Mesenchymal stem cell (in vitro differentiated cells and primary cell): ENCODE results near the gene ACSF3.
A peak's percentile ranks its signal among the peaks of the same experiment; 100 is the strongest.

Experiments
- DNase-seq: peaks from one replicate; pipeline ENCODE4 v3.0.0-alpha.2; 2013
- H2AFZ ChIP-seq: one replicate; pipeline ENCODE4 v1.6.1; 2013; ENCODE audit warnings: low read depth, mild to moderate bottlenecking, control low read depth, inconsistent platforms, low read length, moderate library complexity
- H2AK5ac ChIP-seq: 2 replicates; pipeline ENCODE4 v1.6.1; 2013; ENCODE audit warnings: low read length, moderate library complexity, mild to moderate bottlenecking, inconsistent platforms; ENCODE audit not compliant: severe bottlenecking
- H2BK120ac ChIP-seq: one replicate; pipeline ENCODE4 v1.6.1; 2013; ENCODE audit warnings: low read depth, mild to moderate bottlenecking, inconsistent platforms, low read length, moderate library complexity
- H2BK12ac ChIP-seq, 2 experiments: one replicate each; pipeline ENCODE4 v1.6.1; 2013; ENCODE audit warnings: inconsistent platforms in 2 of 2, low read length in 2 of 2, mild to moderate bottlenecking in 2 of 2, moderate library complexity in 2 of 2, control low read depth in 1 of 2
- H2BK15ac ChIP-seq: one replicate; pipeline ENCODE4 v1.6.1; 2013; ENCODE audit warnings: mild to moderate bottlenecking, low read depth, inconsistent platforms; ENCODE audit not compliant: poor library complexity, severe bottlenecking
- H2BK5ac ChIP-seq: 2 replicates; pipeline ENCODE4 v1.6.1; 2013; ENCODE audit warnings: low read depth, mild to moderate bottlenecking, low read length, control low read depth, inconsistent platforms; ENCODE audit not compliant: poor library complexity, severe bottlenecking
- H3K14ac ChIP-seq, 2 experiments: one replicate each; pipeline ENCODE4 v1.6.1; 2013; ENCODE audit warnings: inconsistent platforms in 2 of 2, low read length in 2 of 2, control low read depth in 1 of 2, mild to moderate bottlenecking in 1 of 2, moderate library complexity in 1 of 2
- H3K18ac ChIP-seq, 2 experiments: one replicate each; pipeline ENCODE4 v1.6.1; 2013; ENCODE audit warnings: inconsistent platforms in 2 of 2, low read length in 2 of 2, control low read depth in 1 of 2, low read depth in 1 of 2, mild to moderate bottlenecking in 1 of 2
- H3K23ac ChIP-seq, 2 experiments: one replicate each; pipeline ENCODE4 v1.6.1; 2013; ENCODE audit warnings: inconsistent platforms in 2 of 2, low read length in 2 of 2, mild to moderate bottlenecking in 2 of 2, moderate library complexity in 2 of 2, control low read depth in 1 of 2
- H3K27ac ChIP-seq: 2 replicates; pipeline ENCODE4 v1.5.1; 2013; ENCODE audit warnings: mild to moderate bottlenecking, moderate library complexity, low read length, control low read depth, inconsistent platforms; ENCODE audit not compliant: poor library complexity, severe bottlenecking
- H3K27me3 ChIP-seq, 2 experiments: 2 replicates each; pipeline versions ENCODE4 v1.6.1 to v1.7.0; 2013; ENCODE audit warnings: low read length in 2 of 2, mild to moderate bottlenecking in 2 of 2, moderate library complexity in 2 of 2, control low read depth in 1 of 2, inconsistent platforms in 1 of 2; ENCODE audit not compliant: control insufficient read depth in 1 of 2, insufficient read depth in 1 of 2
- H3K36me3 ChIP-seq, 2 experiments: 2 replicates each; pipeline versions ENCODE4 v1.6.1 to v1.7.0; 2013; ENCODE audit warnings: low read length in 2 of 2, control low read depth in 1 of 2, inconsistent platforms in 1 of 2, low read depth in 1 of 2, mild to moderate bottlenecking in 1 of 2; ENCODE audit not compliant: insufficient read depth in 2 of 2, control insufficient read depth in 1 of 2
- H3K4ac ChIP-seq, 2 experiments: one replicate each; pipeline ENCODE4 v1.6.1; 2013; ENCODE audit warnings: inconsistent platforms in 2 of 2, low read length in 2 of 2, mild to moderate bottlenecking in 2 of 2, moderate library complexity in 2 of 2, control low read depth in 1 of 2, low read depth in 1 of 2
- H3K4me1 ChIP-seq: 2 replicates; pipeline ENCODE4 v1.6.1; 2013; ENCODE audit warnings: low read depth, low read length, control low read depth; ENCODE audit not compliant: control insufficient read depth, insufficient read depth
- H3K4me2 ChIP-seq: 2 replicates; pipeline ENCODE4 v1.6.1; 2013; ENCODE audit warnings: low read length, mild to moderate bottlenecking, inconsistent platforms; ENCODE audit not compliant: poor library complexity, severe bottlenecking
- H3K4me3 ChIP-seq, 2 experiments: 2 replicates each; pipeline versions ENCODE4 v1.5.1 to v1.7.0; 2013; ENCODE audit warnings: low read length in 2 of 2, mild to moderate bottlenecking in 2 of 2, control low read depth in 1 of 2, low read depth in 1 of 2; ENCODE audit not compliant: insufficient read depth in 1 of 2
- H3K79me1 ChIP-seq: replicated peaks from 2 replicates; pipeline ENCODE4 v1.6.1; 2013; ENCODE audit warnings: mild to moderate bottlenecking, control low read depth, low read length, inconsistent platforms; ENCODE audit not compliant: poor library complexity, severe bottlenecking
- H3K9ac ChIP-seq: 2 replicates; pipeline ENCODE4 v1.7.0; 2013; ENCODE audit warnings: mild to moderate bottlenecking, low read length, moderate library complexity
- H3K9me3 ChIP-seq: 2 replicates; pipeline ENCODE4 v1.7.0; 2013; ENCODE audit warnings: mild to moderate bottlenecking, low read length; ENCODE audit not compliant: control insufficient read depth
- H4K8ac ChIP-seq: one replicate; pipeline ENCODE4 v1.6.1; 2013; ENCODE audit warnings: inconsistent platforms, mild to moderate bottlenecking, low read length, moderate library complexity
- H4K91ac ChIP-seq: one replicate; pipeline ENCODE4 v1.6.1; 2013; ENCODE audit warnings: mild to moderate bottlenecking, low read length, inconsistent platforms
- WGBS: methylation state at CpG from one replicate; pipeline ENCODE4 v1.1.7; 2013; ENCODE audit warnings: mixed read lengths; 5-methylcytosine and 5-hydroxymethylcytosine counted together

The ACSF3 gene

DNA sequence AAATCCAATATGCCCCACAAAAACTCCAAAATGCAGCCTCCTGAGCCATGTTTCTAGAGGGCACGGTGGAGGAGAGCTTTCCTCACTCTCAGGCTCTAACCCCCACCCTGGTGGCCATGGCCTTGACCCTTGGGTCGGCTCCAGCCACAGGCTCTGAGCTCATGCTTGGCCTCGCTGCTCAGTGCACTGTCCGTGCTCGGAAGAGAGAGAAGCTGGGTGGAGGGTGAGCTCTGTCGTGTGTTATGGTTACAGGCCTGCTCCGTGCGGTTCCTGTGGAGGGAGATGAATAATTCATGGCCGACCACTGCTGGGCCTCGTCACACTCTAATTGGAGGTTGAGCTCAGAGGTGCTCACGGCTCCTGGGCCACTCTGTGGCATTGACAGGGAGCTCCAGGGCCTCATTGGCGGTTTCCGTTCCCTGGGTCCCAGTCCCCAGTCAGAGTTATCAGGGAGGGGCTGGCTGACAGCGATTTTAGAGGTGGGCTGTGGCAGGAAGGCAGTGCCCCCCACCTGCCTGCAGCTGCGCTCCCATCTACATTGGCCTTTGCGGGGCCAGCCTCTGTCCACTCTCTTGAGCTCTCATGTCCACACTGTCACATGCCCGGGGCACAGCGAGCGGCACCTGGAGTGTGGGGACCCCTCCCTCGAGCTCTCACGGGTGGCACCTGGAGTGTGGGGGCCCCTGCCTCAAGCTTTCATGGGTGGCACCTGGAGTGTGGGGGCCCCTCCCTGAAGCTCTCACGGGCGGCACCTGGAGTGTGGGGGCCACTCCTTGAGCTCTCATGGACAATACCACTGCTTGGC, 24.9 kb downstream of the ACSF3 start:
- Histone ChIP-seq H2BK120ac (no peak overlapping the region), H2BK5ac (no peak overlapping the region), H2BK12ac (no peak overlapping the region), H3K27me3 (no peaks in the 10 kb centered on the region), H3K18ac (no peak overlapping the region), H3K4me1 (peaks cover 22% of the 10 kb centered on the region), H4K91ac (no peak overlapping the region), H3K36me3 (peaks cover 62 to 90% of the 10 kb centered on the region in 2 experiments), H3K4me3 (no peak overlapping the region), H2AK5ac (no peak overlapping the region), H3K79me1 (peaks cover 19% of the 10 kb centered on the region), H4K8ac (no peak overlapping the region), H3K4me2 (no peak overlapping the region), H3K23ac (no peak overlapping the region), H3K14ac (no peak overlapping the region), H2AFZ (no peak overlapping the region), H3K9me3 (no peaks in the 10 kb centered on the region), H3K9ac (no peak overlapping the region), H3K27ac (no peak overlapping the region), H2BK15ac (no peak overlapping the region), H3K4ac (no peak overlapping the region)
- WGBS: 89% methylated on average over 23 of the region's 23 CpGs
- DNase-seq: no peak

DNA sequence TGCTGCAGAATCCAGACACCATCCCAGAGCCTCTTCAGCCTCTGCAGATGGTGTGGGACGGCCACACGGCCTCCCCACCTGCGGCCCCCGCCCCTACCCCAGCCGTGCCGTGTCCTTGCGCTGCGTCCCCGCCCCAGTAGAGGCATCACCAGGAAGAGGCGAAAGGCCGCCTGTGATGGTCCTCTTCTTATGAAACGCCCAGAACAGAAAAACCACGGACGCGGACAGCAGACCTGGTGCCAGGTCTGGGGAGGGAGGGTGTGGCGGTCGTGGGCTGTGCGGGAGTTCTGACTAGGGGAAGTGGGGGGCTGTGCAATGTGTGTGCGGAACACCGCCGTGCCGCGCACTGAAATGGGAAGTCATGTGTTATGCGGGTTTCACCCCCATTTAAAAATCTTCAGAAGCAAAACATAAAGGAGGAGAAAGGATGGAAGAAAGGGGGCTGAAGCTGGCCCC, 25.5 kb downstream of the ACSF3 start:
- Histone ChIP-seq H2BK120ac (no peak overlapping the region), H3K4ac (no peak overlapping the region), H2AFZ (no peak overlapping the region), H2AK5ac (no peak overlapping the region), H3K79me1 (peaks cover 15% of the 10 kb centered on the region), H3K23ac (no peak overlapping the region), H3K14ac (no peak overlapping the region), H3K27me3 (no peaks in the 10 kb centered on the region), H3K9me3 (no peaks in the 10 kb centered on the region), H3K18ac (no peak overlapping the region), H3K36me3 (peaks cover 62 to 90% of the 10 kb centered on the region in 2 experiments), H4K8ac (no peak overlapping the region), H2BK15ac (no peak overlapping the region), H3K4me1 (peaks cover 19% of the 10 kb centered on the region), H3K4me3 (no peak overlapping the region), H3K4me2 (no peak overlapping the region), H4K91ac (no peak overlapping the region), H2BK5ac (no peak overlapping the region), H2BK12ac (no peak overlapping the region), H3K27ac (no peak overlapping the region), H3K9ac (no peak overlapping the region)
- WGBS: 97% methylated on average over 19 of the region's 24 CpGs
- DNase-seq: no peak

DNA sequence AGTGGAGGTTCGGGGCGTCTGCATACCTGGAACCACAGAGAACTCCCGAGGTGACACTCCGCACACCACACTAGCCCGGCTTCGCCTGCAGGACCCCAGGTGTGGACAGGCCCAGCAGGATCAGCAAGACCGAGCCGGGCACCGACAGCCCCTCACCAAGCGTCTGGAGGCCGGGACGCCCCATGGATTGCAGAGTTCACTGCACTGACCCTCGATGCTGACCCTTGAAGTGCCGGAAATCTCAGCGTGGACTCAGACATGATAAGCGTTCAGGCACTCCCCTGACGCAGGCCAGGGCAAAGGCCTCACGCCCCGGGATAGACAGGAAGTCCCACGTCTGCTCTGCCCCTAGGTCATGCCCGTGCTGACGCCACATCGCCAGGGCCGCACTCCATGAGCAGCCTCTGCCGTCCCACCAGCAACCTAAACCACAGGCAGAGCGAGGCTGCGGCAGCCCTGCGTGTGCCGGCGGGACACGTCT, 26.0 kb downstream of the ACSF3 start:
- H2BK120ac ChIP-seq: no peak overlapping the region
- H3K36me3 ChIP-seq: peaks cover 62 to 89% of the 10 kb centered on the region in 2 experiments
- peak overlapping the region; percentile 46 for H4K91ac ChIP-seq
- no peak overlapping the region for H2AK5ac ChIP-seq
- no peak overlapping the region for H2BK15ac ChIP-seq
- no peak overlapping the region for H3K27ac ChIP-seq
- no peak overlapping the region for H2AFZ ChIP-seq
- no peaks in the 10 kb centered on the region for H3K27me3 ChIP-seq
- 92% methylated on average over 31 of the region's 31 CpGs for WGBS
- no peak overlapping the region for H3K4me2 ChIP-seq
- no peak overlapping the region for H3K23ac ChIP-seq
- H3K9me3 ChIP-seq: no peaks in the 10 kb centered on the region
- peaks cover 14% of the 10 kb centered on the region for H3K4me1 ChIP-seq
- H3K9ac ChIP-seq: no peak overlapping the region
- no peak overlapping the region for H3K4ac ChIP-seq
- H3K4me3 ChIP-seq: no peak overlapping the region
- no peak overlapping the region for H3K18ac ChIP-seq
- H2BK12ac ChIP-seq: no peak overlapping the region
- no peak overlapping the region for H2BK5ac ChIP-seq
- H3K14ac ChIP-seq: no peak overlapping the region
- DNase-seq: no peak
- H3K79me1 ChIP-seq: peaks cover 14% of the 10 kb centered on the region
- no peak overlapping the region for H4K8ac ChIP-seq

DNA sequence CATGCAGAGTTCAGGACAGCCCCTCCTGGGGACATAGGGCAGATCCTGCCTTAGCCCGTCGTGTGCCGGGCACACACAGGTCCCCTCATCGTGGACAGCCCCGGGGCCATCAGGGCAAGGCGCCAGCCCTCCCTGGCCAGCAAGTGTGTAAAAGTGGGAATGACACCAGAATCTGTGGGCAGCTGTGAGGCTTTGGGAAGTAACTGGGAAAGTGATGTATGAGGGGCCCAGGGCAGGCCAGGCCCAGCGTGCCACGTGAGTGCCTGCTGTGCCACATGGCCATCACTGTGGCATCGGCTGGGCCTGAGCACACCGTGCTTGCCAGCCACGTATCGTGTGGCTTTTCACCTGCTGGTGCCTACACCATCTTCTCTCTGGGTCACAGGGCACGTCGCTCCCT, 26.6 kb downstream of the ACSF3 start:
- H3K4me2 ChIP-seq: no peak overlapping the region
- no peak overlapping the region for H3K4ac ChIP-seq
- 98% methylated on average over 14 of the region's 14 CpGs for WGBS
- no peak overlapping the region for H3K18ac ChIP-seq
- H4K91ac ChIP-seq: no peak overlapping the region
- peaks cover 58 to 88% of the 10 kb centered on the region in 2 experiments for H3K36me3 ChIP-seq
- H3K23ac ChIP-seq: no peak overlapping the region
- no peaks in the 10 kb centered on the region for H3K27me3 ChIP-seq
- H3K4me1 ChIP-seq: peaks cover 9% of the 10 kb centered on the region
- H3K4me3 ChIP-seq: no peak overlapping the region
- H2BK15ac ChIP-seq: no peak overlapping the region
- H3K79me1 ChIP-seq: peaks cover 14% of the 10 kb centered on the region
- no peak for DNase-seq
- H2BK5ac ChIP-seq: no peak overlapping the region
- no peak overlapping the region for H3K9ac ChIP-seq
- H2AFZ ChIP-seq: no peak overlapping the region
- H3K27ac ChIP-seq: no peak overlapping the region
- no peak overlapping the region for H2BK120ac ChIP-seq
- no peak overlapping the region for H2BK12ac ChIP-seq
- H4K8ac ChIP-seq: no peak overlapping the region
- no peaks in the 10 kb centered on the region for H3K9me3 ChIP-seq
- H3K14ac ChIP-seq: no peak overlapping the region
- no peak overlapping the region for H2AK5ac ChIP-seq
